NCI-H526 (cell line): ENCODE measurements around the gene SIPA1.

Experiments used
- DNase-seq, 2 experiments: peaks; one replicate each; lab custom pipeline; 2025; lab: John Stamatoyannopoulos, UW

The SIPA1 gene

DNA sequence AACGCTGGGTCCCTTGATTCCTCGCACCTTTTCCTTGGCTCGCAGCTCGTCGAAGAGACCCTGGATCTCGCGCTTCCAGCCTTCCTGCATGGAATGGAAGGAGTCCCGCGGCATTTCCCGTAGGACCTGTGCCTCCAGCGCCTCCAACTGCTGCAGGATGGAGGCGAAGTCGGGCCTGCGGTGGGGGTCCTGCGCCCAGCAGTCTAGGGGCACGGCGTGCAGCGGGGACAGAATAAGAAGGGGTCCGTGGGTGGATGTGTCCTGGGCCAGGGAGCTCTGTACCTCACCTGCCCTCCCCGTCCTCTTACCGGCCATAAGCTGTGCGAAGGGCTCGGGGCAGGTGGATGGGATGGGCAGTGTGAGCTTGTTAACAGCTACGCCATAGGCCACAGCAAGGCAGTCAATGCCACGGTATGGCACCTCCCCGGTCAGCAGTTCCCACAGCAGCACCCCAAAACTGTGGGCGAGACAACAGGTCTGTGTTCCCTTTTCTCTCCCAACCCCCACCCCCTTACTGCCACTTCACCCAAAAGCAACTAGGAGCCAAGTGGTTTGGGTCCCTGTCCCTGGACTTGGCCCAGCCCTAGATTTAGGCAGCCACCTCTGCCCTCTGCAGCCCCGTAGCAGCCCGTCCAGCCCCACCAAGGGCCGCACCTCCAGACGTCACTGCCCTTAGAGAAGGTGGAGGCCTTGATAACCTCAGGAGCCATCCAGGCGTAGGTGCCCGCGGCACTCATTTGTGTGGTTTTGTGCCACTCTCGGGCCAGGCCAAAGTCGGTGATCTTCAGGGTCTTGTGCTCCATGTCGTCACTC, 30.1 kb upstream of the SIPA1 start:
- DNase-seq = no peak

DNA sequence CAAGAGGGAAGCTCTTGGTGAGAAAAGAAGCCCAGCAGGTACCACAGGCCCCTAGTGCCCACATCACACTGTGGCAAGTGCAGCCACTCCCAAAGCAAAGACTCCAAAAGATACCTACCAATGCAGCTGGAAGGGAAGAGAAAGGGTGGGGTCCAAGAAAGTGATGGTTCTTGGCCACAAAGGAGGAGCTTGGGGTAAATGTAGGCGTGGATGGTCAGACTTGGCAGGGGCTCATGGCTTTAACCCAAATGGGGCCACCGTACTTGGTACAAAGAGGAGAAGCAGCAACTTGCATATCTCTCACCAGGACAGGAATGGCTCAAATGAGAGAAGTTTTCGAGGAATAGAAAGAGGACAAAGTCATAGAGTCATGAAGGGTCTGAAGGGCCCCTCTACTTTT, 28.7 kb upstream of the SIPA1 start:
- no peak for DNase-seq

DNA sequence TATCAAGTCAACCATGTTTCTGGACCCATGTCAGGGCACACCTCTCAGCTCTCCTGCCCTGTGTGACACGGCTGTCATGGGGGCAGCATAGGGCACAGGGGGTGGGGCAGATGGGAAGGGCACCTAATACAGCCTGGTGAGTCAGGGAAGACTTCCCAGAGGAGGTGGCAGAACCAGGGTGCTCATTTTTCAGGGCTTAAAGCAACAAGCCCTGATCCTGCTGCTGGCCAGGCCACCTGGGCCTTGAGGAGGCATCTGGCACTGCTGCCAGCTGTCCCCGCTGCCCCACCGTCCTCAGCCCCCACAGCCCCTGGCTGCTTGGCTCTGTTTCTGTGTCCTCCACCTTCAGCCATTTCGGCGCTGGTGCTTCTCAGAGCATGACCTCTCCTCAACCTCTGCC, 28.2 kb upstream of the SIPA1 start:
- no peak for DNase-seq

DNA sequence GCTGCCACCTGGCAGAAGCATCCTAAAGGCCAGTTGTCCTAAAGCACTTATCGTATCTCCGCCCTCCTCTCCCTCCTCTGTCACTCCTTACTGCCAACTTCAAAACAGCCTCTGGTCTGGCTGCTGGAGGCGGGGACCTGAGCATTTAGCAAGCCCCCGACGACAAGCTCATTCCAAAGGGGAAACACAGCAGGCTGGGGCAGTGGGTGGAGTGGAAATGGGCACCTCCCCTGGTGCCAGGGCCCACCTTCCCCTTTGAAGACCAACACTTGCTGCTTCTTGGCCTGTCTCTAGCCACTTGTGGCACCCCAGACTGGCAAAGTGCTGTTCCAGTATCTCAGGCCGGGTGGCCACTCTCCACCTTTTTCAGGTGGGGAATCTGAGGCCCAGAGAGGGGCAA, 27.5 kb upstream of the SIPA1 start:
- no peak for DNase-seq

DNA sequence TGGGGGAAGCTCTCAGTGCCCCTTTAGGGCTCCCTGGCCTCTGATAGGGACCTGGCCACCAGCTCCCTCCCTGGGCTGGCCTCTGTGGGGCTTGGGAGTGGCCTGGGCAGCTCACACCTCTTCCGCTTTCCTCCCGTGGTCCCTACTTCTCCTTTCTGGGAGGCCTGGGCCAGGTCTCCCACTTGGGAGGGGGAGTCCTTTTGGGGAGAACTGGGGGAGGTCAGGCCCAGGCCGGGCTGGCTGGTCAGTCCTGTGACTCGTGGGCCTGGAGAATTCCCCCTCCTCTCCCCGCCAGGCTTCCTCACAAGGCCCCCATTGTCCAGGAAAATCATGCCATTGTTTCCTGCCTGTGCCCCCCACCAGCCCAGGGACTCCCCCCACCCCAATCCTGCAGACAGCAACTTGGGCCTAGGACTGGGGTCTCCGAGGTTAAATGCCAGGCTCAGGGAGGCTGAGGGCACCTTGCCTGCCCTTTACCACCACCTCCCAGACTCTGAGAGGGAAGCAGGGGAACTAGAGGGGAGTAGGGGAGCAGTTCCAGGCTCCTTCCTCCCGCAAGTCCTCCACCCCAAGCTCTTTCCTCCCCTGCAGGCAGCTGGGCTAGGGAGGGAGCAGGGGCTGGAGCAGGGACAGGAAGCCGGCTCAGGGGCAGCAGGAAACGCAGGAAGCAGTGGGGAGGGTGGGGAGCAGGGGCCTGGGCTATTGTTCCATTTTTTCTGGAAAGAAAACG, 26.7 kb upstream of the SIPA1 start:
- no peak for DNase-seq

DNA sequence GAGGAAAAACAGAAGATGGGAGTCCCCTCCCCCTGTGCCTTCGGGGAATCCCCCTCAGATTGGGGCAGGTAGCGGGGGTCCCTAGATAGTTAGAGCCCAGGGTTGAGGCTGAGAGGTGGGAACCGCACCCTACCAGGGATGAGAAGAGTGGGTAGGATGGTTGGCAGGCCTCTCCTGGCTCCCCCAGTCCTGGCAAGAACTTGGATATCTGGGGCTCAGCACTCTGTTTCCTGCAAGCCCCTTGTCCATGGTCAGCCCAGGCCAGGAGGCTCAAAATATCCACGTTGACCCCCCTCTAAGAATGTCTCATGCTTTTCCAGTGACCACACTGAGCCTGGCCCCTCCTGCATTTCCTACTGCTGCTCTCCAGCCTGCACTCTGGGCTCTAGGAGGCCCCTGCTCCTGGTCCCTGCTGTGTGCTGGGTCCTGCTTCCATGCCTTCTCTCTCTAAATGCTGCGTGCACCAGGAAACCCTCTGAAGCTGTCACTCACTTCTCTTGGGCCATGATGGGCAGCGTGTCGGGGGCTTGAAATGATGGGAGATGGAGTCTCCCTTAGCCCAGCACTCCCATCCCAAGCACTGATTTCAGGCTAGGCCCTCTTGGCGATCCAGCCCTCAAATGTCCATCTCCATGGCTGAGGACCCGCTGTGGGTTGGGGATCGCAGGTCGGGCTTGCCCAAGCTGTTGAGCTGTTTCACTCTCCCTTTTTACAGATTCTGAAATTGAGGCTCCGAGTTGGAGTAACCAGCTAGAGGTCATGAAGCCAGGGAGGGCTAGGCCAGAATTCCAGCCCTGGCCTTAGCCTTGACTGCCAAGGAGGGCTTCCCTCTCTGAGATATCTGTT, 25.9 kb upstream of the SIPA1 start:
- DNase-seq = no peak

DNA sequence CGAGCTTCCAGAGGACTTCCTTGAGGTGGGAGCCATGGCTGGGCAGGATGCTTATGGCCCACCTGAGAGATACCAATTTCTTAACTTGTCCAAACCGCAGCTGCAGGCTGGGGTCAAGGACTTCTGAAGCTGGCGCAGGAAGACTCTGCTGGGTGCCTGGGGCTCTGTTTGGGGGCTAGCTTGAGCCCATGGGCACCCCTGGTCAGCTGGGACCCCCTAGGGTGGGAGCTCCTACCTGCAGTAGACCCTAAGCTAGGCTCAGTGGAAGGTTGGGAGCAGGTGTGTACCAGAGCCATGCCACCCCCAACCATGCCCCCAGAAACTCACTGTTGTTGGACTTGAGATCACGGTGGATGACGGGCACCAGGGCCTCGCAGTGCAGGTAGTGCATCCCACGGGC, 25.2 kb upstream of the SIPA1 start:
- no peak for DNase-seq

DNA sequence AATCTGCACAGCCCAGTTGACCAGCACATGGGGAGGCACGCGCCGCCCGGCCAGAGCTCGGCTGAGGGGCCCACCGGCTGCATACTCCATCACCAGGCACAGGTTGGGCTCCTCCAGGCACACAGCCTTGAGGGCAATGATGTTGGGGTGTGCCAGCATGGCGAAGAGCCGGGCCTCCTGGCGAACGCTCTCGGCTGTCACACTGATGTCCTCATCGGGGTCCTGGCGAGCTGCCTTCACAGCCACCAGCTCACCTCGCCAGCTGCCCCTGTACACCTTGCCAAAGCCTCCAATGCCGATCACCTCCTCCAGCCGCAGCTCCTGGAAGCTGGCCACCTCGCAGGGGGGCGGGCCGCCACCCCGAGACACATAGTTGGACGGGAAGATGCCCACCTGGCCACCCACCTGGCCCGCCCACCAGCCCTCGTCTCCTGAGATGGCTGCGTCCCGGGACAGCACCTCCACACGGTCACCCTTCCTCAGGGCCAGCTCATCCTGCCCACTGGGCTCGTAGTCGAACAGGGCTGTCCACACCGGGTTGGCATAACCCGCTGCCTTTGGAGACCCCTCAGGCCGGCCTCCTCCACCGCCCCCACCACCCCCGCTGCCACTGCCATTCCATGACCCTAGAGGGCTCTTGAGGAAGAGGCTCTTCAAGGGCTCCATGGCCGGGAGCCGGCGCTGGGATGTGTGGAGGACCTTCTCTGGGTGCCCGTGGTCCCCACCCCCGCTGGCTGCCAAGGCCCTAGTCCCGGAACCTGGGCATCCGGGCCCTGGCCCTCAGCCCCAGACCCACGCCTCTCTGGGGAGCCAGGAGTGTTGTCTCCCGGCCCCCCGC, 24.6 kb upstream of the SIPA1 start:
- peak in 1 of 2 experiments; percentile 53 for DNase-seq

DNA sequence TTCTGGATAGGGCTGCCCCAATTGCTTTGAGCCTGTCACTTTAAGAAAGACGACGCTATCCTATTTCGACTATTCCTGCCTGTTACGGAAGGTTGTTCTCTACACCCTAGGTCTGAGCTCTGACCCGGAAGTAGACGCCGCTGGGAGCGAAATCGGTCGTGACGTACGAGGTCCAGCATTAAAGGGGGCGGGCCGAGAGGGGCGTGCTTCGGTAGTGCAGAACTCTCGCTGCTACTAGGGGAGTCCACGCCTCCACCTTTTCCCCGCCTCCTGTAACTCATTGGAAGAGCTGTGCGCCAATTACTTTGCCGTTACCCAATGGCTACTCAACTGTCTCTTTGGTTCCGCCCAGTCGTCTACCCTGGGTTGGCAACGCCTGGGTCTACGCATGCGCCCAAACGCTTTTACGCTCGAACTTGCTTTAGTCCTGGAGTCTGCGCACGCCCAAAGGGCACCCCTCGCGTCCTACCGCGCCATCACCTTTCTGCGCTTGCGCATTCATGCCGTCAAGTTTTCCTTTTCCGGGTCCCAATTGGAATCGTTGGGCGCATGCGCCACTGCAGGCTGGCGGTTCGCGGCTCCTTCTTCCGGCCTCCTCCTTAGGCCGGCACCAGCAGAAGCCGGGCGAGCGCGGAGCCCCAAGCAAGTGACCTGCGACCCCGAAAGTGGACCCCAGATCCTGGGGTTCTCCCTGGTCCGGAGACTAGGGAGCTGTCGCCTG, 22.5 kb upstream of the SIPA1 start, which contains the start of gene PCNX3:
PCNX3 (plus strand) TSS at position 548 of the 721 bp plus-strand sequence. CDS start 536 bp downstream, outside the sequence.
- DNase-seq = peak; percentile 100

DNA sequence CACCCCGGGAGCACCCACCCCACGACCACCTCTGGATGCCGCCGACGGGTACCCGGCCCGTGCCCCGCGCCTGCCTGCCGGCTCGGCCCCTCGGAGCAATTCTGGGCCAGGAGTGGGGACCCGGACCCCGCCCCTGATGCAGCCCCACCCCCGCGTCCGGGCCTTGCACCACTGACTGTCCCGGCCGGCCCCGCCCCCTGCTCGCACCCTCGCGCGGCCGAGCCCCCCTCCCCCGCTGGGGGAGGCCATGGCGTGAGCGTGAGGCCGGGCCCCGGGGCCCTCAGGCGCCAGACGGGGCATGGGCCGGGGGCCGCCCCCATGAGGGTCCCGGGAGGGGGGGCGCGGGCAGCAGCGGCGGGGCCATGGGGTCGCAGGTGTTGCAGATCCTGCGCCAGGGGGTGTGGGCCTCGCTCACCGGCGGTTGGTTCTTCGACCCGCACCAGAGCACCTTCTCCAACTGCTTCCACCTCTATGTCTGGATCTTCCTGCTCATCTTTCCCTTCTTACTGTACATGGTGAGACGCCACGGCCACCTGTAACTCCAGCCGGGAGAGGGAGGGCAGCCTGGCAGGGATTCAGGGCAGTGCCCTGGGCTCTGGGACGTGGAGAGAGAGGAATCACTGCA, 21.8 kb upstream of the SIPA1 start:
- peak in 1 of 2 experiments; percentile 78 for DNase-seq

DNA sequence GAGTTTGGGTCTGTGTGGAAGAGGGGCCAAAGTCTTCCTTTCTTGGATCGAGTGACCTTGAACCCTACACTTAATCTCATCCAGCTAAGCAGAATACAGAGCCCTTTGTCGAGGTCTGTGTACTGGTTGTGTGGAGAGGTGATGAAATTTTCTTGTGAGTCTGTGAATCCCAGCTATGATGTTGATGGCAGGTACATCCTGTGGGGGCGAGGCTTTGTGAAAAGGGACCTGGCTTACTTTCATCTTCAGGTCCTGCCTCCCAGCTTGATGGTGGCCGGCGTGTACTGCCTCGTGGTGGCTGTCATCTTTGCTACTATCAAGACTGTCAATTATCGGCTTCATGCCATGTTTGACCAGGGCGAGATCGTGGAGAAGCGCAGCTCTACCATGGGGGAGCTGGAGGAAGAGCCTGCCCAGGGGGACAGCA, 21.3 kb upstream of the SIPA1 start:
- DNase-seq = no peak

DNA sequence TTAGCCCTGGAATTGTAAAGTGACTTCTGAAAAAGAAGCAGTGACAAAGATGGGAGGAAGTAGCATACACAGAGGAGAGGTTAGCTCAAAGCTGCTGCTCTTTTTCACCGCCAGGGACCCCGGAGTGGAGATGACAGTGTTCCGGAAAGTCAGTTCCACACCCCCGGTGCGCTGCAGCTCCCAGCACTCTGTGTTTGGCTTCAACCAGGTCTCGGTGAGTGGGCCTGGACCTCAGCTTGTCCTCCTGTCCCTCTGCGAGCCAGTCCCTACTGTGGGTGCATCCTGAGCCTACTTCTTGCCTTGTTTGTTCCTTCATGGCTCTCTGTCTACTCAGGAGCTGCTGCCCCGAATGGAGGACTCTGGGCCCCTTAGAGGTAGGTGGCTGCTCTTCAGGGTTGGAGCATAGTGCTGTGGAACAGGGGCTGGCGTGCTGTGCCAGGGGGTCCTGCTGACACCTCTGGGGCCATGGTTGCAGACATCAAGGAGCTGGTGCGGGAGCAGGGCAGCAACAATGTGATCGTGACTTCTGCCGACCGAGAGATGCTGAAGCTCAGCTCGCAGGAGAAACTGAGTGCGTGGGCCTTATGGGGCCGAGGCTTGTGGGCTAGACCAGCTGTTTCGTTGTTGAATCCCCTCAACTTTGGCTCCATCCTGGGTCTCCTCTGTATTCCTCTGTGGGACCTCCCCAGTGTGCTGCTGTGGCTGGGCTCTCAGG, 20.6 kb upstream of the SIPA1 start:
- no peak for DNase-seq

DNA sequence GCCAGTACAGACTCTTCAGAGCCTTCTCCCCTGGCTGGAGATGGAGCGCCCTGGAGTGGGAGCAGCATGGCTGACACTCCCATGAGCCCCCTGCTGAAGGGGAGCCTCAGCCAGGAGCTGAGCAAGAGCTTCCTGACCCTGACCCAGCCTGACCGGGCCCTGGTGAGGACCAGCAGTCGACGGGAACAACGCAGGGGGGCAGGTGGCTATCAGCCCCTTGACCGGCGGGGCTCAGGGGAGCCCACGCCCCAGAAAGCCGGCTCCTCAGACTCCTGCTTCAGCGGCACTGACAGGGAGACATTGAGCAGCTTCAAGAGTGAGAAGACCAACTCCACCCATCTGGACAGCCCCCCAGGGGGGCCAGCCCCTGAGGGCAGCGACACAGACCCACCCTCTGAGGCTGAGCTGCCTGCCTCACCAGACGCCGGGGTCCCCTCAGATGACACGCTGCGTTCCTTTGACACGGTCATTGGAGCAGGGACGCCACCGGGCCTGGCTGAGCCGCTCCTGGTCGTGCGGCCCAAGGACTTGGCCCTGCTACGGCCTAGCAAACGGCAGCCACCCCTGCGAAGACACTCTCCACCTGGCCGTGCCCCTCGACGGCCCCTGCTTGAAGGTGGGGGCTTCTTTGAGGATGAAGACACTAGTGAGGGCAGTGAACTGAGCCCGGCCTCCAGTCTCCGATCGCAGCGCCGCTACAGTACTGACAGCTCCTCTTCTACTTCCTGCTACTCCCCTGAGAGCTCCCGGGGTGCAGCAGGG, 19.7 kb upstream of the SIPA1 start:
- no peak for DNase-seq

DNA sequence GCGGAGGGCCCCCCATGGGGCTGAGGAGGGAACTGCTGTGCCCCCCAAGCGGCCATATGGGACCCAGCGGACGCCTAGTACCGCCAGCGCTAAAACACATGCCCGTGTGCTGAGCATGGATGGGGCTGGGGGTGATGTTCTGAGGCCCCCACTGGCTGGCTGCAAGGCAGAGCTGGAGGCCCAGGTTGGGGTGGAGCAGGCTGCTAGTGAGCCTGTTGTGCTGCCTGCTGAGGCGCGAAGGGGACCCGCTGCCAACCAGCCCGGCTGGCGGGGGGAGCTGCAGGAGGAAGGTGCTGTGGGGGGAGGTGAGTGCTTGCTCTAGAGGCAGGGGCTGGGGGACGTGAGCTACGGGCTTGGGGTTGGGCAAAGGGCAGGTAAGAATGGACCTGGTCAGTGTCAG, 19.1 kb upstream of the SIPA1 start:
- DNase-seq = no peak

DNA sequence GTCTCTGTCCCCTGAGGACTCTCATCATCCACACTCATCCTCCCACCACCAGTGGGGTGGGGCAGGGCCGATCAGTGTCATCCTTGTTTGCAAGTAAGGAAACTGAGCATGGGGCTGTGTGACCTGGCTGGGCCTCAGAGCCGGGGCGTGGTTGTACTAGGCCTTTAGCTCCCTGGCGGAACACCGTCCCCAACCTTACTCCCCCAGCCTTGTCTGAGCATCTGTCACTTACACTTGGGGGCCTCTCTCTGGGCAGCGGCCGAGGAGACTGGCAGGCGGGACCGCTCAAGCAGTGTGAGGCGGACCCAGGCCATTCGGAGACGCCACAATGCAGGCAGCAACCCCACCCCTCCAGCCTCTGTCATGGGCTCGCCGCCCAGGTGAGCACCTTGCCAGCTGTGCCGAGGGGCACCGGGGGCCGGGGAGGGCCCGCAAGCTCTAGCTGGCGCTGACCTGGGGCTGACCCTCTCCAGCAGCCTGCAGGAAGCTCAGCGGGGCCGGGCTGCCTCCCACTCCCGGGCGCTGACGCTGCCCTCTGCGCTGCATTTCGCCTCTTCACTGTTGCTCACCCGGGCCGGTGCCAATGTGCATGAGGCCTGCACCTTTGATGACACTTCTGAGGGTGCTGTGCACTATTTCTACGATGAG, 18.5 kb upstream of the SIPA1 start:
- no peak for DNase-seq

DNA sequence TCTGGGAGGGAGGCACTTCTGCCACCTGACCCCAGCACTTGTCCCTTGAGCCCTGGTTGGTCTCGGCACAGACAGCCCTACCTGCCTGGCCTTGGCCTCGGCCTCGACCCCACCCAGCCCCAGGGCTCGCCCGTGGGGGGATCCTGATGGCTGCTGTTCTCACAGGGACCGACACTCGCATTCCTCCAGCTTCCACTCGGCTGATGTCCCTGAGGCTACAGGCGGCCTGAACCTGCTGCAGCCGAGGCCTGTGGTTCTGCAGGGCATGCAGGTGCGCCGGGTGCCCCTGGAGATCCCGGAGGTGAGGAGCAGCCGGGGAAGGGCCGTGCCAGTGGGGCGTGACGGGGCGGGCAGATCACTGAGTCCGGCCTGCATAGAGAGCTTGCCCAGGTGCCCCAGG, 17.2 kb upstream of the SIPA1 start:
- no peak for DNase-seq

DNA sequence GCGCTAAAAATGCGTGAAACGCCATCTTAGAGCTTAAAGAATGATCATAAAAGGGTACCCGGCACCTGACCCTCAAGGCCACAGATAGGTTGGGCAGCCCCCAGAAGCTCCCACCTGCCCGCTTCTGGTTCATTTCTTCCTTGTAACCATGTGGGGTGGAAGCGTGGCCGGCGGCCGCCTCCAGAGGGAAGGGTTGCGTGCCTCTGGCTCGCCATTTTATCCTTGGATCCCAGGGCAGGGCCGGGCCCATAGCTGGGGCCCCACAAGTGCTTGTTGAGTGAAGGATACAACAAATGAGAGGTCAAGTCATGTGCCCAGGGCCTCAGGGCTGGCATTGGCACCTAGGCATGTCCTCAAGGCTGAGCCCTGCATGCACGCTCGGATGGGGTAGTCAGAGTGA, 16.4 kb upstream of the SIPA1 start:
- no peak for DNase-seq

DNA sequence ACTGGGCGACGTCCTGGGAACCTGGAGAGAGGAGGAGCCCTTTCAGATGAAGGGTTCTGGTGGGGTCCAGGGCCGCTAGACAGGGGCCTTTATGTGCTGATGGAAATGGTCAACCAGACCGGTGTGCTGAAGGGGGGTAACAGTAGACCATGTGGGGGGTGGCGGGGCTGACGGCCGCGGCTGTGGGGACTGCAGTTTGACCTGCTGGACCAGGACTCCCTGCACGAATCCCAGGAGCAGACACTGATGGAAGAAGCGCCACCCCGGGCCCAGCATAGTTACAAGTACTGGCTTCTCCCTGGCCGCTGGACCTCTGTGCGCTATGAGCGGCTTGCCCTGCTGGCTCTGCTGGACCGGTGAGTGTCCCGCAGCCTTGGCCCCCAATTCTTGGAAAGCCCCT, 15.9 kb upstream of the SIPA1 start:
- no peak for DNase-seq
